WTC11 (cell line): Measurements from ENCODE around the gene WDR53. TPM values are rescaled to one million over a fixed set of nuclear protein-coding genes. Genes with fewer than 3 reads are reported as not detected.

Experiments used
- AFF4 ChIP-seq: sonication (generic); formaldehyde crosslinking; IDR thresholded peaks from 2 replicates; pipeline ENCODE4 v1.8.1; 2023; ENCODE audit warnings: mild to moderate bottlenecking, missing genetic modification reagents, borderline replicate concordance
- ARID4B ChIP-seq: sonication (generic); formaldehyde crosslinking; IDR thresholded peaks from 2 replicates; pipeline ENCODE4 v1.8.0; 2023; ENCODE audit warnings: missing genetic modification reagents, mild to moderate bottlenecking, borderline replicate concordance
- ATF2 ChIP-seq: sonication (generic); formaldehyde crosslinking; IDR thresholded peaks from 2 replicates; pipeline ENCODE4 v1.8.1; 2022; ENCODE audit warnings: low read depth, missing genetic modification reagents, borderline replicate concordance
- ATF6 ChIP-seq: sonication (generic); formaldehyde crosslinking; IDR thresholded peaks from 2 replicates; pipeline ENCODE4 v1.8.1; 2023; ENCODE audit warnings: mild to moderate bottlenecking, missing genetic modification reagents
- CREB1 ChIP-seq: sonication (generic); formaldehyde crosslinking; IDR thresholded peaks from 2 replicates; pipeline ENCODE4 v1.8.0; 2023; ENCODE audit warnings: mild to moderate bottlenecking, missing genetic modification reagents
- E2F1 ChIP-seq: sonication (generic); formaldehyde crosslinking; IDR thresholded peaks from 2 replicates; pipeline ENCODE4 v1.8.0; 2022; ENCODE audit warnings: mild to moderate bottlenecking, missing genetic modification reagents
- E2F4 ChIP-seq: sonication (generic); formaldehyde crosslinking; IDR thresholded peaks from 2 replicates; pipeline ENCODE4 v1.8.1; 2022; ENCODE audit warnings: low read depth, mild to moderate bottlenecking, moderate library complexity, missing genetic modification reagents, borderline replicate concordance
- ELF4 ChIP-seq: sonication (generic); formaldehyde crosslinking; IDR thresholded peaks from 2 replicates; pipeline ENCODE4 v1.8.1; 2022; ENCODE audit warnings: low read depth, mild to moderate bottlenecking, moderate library complexity, missing genetic modification reagents
- KAT7 ChIP-seq: sonication (generic); formaldehyde crosslinking; IDR thresholded peaks from 2 replicates; pipeline ENCODE4 v1.8.1; 2023; ENCODE audit warnings: missing genetic modification reagents, mild to moderate bottlenecking, borderline replicate concordance
- MLX ChIP-seq: sonication (generic); formaldehyde crosslinking; IDR thresholded peaks from 2 replicates; pipeline ENCODE4 v1.8.1; 2023; ENCODE audit warnings: mild to moderate bottlenecking, missing genetic modification reagents, moderate library complexity
- OVOL2 ChIP-seq: fragments of 250-450 bp; sonication (Bioruptor Pico); IDR thresholded peaks from 2 replicates; pipeline ENCODE4 v1.9.0; 2021; ENCODE audit warnings: mild to moderate bottlenecking, borderline replicate concordance
- PREB ChIP-seq: sonication (generic); formaldehyde crosslinking; IDR thresholded peaks from 2 replicates; pipeline ENCODE4 v1.8.1; 2022; ENCODE audit warnings: mild to moderate bottlenecking, missing genetic modification reagents, moderate library complexity, borderline replicate concordance
- PRRX2 ChIP-seq: fragments of 250-450 bp; sonication (Bioruptor Pico); IDR thresholded peaks from 2 replicates; pipeline ENCODE4 v1.8.0; 2021; ENCODE audit warnings: mild to moderate bottlenecking
- SMAD4 ChIP-seq: sonication (generic); formaldehyde crosslinking; IDR thresholded peaks from 2 replicates; pipeline ENCODE4 v1.8.0; 2022; ENCODE audit warnings: mild to moderate bottlenecking, missing genetic modification reagents
- USF1 ChIP-seq: sonication (generic); formaldehyde crosslinking; IDR thresholded peaks from 2 replicates; pipeline ENCODE4 v1.8.0; 2022; ENCODE audit warnings: mild to moderate bottlenecking, missing genetic modification reagents
- ZBTB21 ChIP-seq: sonication (generic); formaldehyde crosslinking; IDR thresholded peaks from 2 replicates; pipeline ENCODE4 v1.8.1; 2023; ENCODE audit warnings: mild to moderate bottlenecking, missing genetic modification reagents, borderline replicate concordance
- ZNF121 ChIP-seq: sonication (generic); formaldehyde crosslinking; IDR thresholded peaks from 2 replicates; pipeline ENCODE4 v1.8.0; 2023; ENCODE audit warnings: missing genetic modification reagents
- ZNF396 ChIP-seq: fragments of 250-450 bp; sonication (Bioruptor Pico); IDR thresholded peaks from 2 replicates; pipeline ENCODE4 v1.8.0; 2021; ENCODE audit warnings: mild to moderate bottlenecking, moderate library complexity, borderline replicate concordance
- ZNF512 ChIP-seq: sonication (generic); formaldehyde crosslinking; IDR thresholded peaks from 2 replicates; pipeline ENCODE4 v1.8.1; 2022; ENCODE audit warnings: missing genetic modification reagents, borderline replicate concordance
- total RNA-seq: library from RNA; stranded (reverse); gene quantifications from 3 replicates; pipeline ENCODE4 v1.2.3, GENCODE V29; 2021

The WDR53 gene
- total RNA-seq, 1 experiment from 2014 or later = 21.4 TPM

GRCh38 chr3:196528639-196529233 lies 39.6 kb downstream of the WDR53 start (continued):
- TF ChIP-seq AFF4 (CRISPR knock-in tag) = no peak
- TF ChIP-seq ATF6 = no peak
- no peak for TF ChIP-seq MLX (CRISPR knock-in tag)
- 0 out of 2 replicates have a peak, but pooled peaks have one; percentile 17 for TF ChIP-seq SMAD4 (CRISPR knock-in tag)
- no peak for TF ChIP-seq ZNF121 (CRISPR knock-in tag)
- no peak for TF ChIP-seq ZNF396 (CRISPR knock-in tag)
- no peak for TF ChIP-seq ZNF512 (CRISPR knock-in tag)
- no peak for TF ChIP-seq ELF4 (CRISPR knock-in tag)
- TF ChIP-seq ZBTB21 (CRISPR knock-in tag) = no peak
- TF ChIP-seq E2F4 = no peak
- TF ChIP-seq KAT7 (CRISPR knock-in tag) = no peak
- TF ChIP-seq PRRX2 (CRISPR knock-in tag) = no peak
- TF ChIP-seq E2F1 (CRISPR knock-in tag) = no peak
- TF ChIP-seq ARID4B (CRISPR knock-in tag) = peak; percentile 35; the same call in 1 of the 2 replicates
- TF ChIP-seq OVOL2 (CRISPR knock-in tag) = no peak
- no peak for TF ChIP-seq CREB1 (CRISPR knock-in tag)
- TF ChIP-seq PREB (CRISPR knock-in tag) = no peak
- no peak for TF ChIP-seq ATF2 (CRISPR knock-in tag)
- no peak for TF ChIP-seq USF1 (CRISPR knock-in tag)
